Coronary artery (tissue), 2 donors: ENCODE measurements around the gene HDHD3.
"Not testable (repeated sequence)": the region's sequence is repeated elsewhere in the genome, so short reads cannot be mapped to it uniquely, and the experiment has no call there.

Source experiments
- DNase-seq: peaks from one replicate; pipeline ENCODE4 v3.0.0-alpha.2; 2017; ENCODE audit warnings: low spot score
- H3K27ac ChIP-seq, 2 donors: fragments of 200-600 bp; sonication (generic); one replicate each; pipeline ENCODE4 v1.5.1; 2016 to 2019
- H3K4me3 ChIP-seq: fragments of 200-600 bp; sonication (generic); 2 replicates; pipeline ENCODE4 v1.5.1; 2016; ENCODE audit warnings: mild to moderate bottlenecking, moderate library complexity
- CTCF ChIP-seq: fragments of 200-600 bp; sonication (generic); IDR thresholded peaks from one replicate; pipeline ENCODE4 v1.5.1; 2019; ENCODE audit warnings: antibody characterized with exemption

HDHD3 gene

DNA sequence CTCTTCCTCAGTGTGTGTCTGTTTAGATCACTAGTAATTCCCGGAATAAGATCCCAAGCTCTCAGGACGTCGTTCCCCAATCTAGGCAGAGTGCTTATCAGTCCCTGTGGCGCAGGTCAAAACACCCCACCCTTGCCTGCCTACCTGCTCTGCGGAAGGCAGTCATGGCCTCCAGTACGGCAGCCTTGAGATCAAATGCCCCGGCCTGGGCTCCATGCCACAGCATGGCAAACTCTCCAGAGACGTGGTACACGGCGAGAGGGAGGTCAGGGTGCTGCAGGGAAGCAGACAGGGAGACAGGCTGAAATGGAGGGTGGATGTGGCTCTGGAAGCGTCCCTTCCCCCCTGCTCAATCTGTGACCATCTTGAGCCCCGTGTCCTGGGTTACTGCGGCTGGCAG lies 12.0 kb upstream of the HDHD3 start:
- H3K4me3 ChIP-seq = no peak overlapping the region
- TF ChIP-seq CTCF = no peak
- DNase-seq = no peak
- H3K27ac ChIP-seq = no peak overlapping the region

- Histone ChIP-seq H3K4me3 (no peak overlapping the region), H3K27ac (no peak overlapping the region)
- no peak for DNase-seq
- no peak for TF ChIP-seq CTCF
These were observed 10.9 kb upstream of the HDHD3 start for GRCh38 chr9:113387560-113388230.

DNA sequence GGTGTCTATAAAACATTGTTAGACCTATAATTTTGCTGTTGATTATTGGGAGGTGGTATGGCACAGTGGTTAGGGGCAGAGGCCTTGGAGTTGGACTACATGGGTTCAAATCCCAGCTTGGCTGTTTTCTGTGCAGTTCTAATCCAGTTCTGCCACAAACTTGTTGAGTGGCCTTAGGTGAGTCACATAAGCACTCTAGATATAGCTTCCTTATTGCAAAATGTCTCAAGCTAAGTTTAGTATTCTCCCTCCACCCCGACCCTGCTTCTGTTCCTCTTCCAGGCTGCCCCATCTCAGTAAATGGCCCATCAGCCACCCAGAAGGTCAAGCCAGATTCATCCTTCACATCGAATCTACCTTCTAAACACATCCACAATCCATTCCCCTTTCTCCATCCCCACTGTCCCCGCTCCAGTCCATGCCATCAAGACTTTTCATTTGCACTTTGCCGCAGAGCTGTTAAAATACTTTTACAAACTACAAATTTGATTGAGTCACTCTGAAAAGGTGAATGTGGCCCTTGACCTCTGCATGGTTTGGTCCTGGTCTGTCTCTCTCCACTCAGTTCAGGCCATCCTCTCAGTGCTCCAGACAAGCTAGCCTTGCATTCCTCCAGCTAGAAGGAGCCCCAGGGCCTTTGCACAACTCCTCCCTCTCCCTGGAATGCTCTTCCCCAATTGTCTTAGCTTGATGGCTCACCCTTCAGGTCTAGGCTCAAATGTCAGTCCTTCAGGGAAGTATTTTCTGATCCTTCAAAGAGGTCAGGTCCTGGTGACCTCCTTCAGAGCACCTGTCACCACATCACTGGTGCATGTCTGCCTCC lies 10.0 kb upstream of the HDHD3 start:
- no peak for DNase-seq
- H3K4me3 ChIP-seq = no peak overlapping the region
- no peak for TF ChIP-seq CTCF
- no peak overlapping the region for H3K27ac ChIP-seq

DNA sequence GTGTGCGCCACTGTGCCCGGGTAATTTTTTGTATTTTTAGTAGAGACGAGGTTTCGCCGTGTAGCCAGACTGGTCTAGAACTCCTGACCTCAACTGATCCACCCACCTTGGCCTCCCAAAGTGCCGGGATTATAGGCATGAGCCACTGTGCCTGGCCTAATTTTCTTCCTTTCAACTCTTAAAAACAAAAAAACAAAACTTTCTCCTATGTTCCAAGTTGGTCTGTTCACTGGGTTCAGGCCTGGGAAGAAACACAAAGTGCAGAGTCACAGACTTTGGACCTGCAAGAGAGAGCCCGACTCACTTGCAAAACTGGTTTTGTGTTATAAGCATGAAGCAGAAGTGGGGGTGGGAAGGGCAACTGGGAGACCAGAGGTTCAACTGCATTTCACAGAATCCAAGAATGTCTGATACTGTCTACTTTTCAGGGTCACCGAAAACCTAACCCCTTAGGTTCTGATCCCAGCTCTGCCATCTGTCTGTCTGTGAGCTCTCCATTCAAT lies 5.2 kb upstream of the HDHD3 start:
- no peak for TF ChIP-seq CTCF
- Histone ChIP-seq H3K4me3 (no peak overlapping the region), H3K27ac (no peak overlapping the region)
- DNase-seq = no peak

- not testable (repeated sequence) for H3K27ac ChIP-seq, DNase-seq, H3K4me3 ChIP-seq
These were observed 4.7 kb upstream of the HDHD3 start for GRCh38 chr9:113381441-113381840.

DNA sequence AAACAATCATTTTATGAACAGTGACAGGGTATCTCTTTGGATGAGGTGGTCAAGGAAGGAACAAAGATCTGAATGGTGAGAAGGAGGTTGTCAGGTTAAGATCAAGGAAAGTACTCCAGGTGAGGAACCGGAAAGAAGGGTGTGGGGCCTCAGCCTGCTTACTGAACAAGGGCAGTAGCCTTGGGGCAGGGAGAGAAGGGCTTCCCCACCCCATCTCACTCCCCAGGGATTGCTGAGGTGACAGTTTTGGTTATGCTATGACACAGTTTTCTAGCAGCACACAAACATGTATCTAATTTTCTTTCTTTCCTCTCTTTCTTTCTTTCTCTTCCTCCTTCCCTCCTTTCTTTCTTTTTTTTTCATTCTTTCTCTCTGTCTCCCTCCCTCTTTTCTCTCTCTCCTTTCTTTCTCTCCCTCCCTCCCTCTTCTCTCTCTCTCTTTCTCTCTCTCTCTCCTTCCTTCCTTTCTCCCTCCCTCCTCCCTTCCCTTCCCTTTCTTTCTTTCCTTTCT lies 4.1 kb upstream of the HDHD3 start:
- Histone ChIP-seq H3K4me3 (no peak overlapping the region), H3K27ac (no peak overlapping the region)
- no peak for DNase-seq
- no peak for TF ChIP-seq CTCF

GRCh38 chr9:113379829-113380210 lies 3.0 kb upstream of the HDHD3 start:
- not testable (repeated sequence) for DNase-seq, H3K27ac ChIP-seq, H3K4me3 ChIP-seq

- H3K27ac ChIP-seq, H3K4me3 ChIP-seq, DNase-seq: not testable (repeated sequence)
These were observed 2.5 kb upstream of the HDHD3 start for GRCh38 chr9:113379094-113379828.
